Neural progenitor cell (in vitro differentiated cells): ENCODE measurements around the gene PPARG.

Source experiments
- EZH2 ChIP-seq: fragments of 200-600 bp; sonication (generic); IDR thresholded peaks from 2 replicates; pipeline ENCODE4 v1.6.1; 2017; ENCODE audit warnings: antibody characterized with exemption, mild to moderate bottlenecking, moderate library complexity
- EZH2phosphoT487 ChIP-seq: fragments of 200-600 bp; sonication (generic); IDR thresholded peaks from 2 replicates; pipeline ENCODE4 v1.6.1; 2017; ENCODE audit warnings: antibody characterized with exemption
- TF ChIP-seq, protein P1 (sequence below): fragments of 200-600 bp; sonication (generic); IDR thresholded peaks from 2 replicates; pipeline ENCODE4 v1.5.1; 2017; ENCODE audit warnings: antibody characterized with exemption, mild to moderate bottlenecking

- TF ChIP-seq, protein P1, sequence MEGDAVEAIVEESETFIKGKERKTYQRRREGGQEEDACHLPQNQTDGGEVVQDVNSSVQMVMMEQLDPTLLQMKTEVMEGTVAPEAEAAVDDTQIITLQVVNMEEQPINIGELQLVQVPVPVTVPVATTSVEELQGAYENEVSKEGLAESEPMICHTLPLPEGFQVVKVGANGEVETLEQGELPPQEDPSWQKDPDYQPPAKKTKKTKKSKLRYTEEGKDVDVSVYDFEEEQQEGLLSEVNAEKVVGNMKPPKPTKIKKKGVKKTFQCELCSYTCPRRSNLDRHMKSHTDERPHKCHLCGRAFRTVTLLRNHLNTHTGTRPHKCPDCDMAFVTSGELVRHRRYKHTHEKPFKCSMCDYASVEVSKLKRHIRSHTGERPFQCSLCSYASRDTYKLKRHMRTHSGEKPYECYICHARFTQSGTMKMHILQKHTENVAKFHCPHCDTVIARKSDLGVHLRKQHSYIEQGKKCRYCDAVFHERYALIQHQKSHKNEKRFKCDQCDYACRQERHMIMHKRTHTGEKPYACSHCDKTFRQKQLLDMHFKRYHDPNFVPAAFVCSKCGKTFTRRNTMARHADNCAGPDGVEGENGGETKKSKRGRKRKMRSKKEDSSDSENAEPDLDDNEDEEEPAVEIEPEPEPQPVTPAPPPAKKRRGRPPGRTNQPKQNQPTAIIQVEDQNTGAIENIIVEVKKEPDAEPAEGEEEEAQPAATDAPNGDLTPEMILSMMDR: no peak
- TF ChIP-seq EZH2 (no peak), EZH2phosphoT487 (no peak)
Measured at GRCh38 chr3:12380461-12380860, 91.6 kb downstream of the PPARG start.
